Pancreas (tissue), 10 donors: ENCODE results near the gene SLC5A1. TPM values are rescaled to one million over a fixed set of nuclear protein-coding genes. Genes with fewer than 3 reads are reported as not detected.

Source experiments
- ATAC-seq, 4 donors: fragments of 200-7000 bp; cut with Tn5 transposase; one replicate each; pipeline versions ENCODE4 v1.8.0 to v1.9.1; 2020; ENCODE audit warnings: mild to moderate bottlenecking in 4 of 4, moderate library complexity in 4 of 4
- DNase-seq, 6 donors: peaks; one replicate each; pipeline ENCODE4 v3.0.0-alpha.2; 2020
- FAIRE-seq: peaks from 2 replicates; lab custom pipeline; 2012; peaks lifted over from hg19 to GRCh38; lab: Jason Lieb, UNC
- H3K27ac ChIP-seq, 4 donors: fragments of 200-600 bp; sonication (generic); 1 replicate in 3 of 4; 2 replicates in 1 of 4; pipeline versions ENCODE4 v1.5.0 to v1.8.0; 2020
- H3K27me3 ChIP-seq, 4 donors: fragments of 200-600 bp; one replicate each; pipeline ENCODE4 v1.8.0; 2021
- H3K36me3 ChIP-seq, 3 donors: fragments of 200-600 bp; sonication (generic) in 1 of 3; one replicate each; pipeline versions ENCODE4 v1.5.0 to v1.8.0; 2020 to 2021
- H3K4me1 ChIP-seq, 3 donors: fragments of 200-600 bp; one replicate each; pipeline ENCODE4 v1.8.0; 2021
- H3K4me3 ChIP-seq, 4 donors: fragments of 200-600 bp; sonication (generic) in 2 of 4; one replicate each; pipeline versions ENCODE4 v1.5.0 to v1.8.0; 2020 to 2021
- H3K9me3 ChIP-seq, 4 donors: fragments of 200-600 bp; one replicate each; pipeline ENCODE4 v1.8.0; 2021
- CTCF ChIP-seq, 4 donors: fragments of 200-600 bp; sonication (generic) in 3 of 4; IDR thresholded peaks; one replicate each; pipeline versions ENCODE4 v1.5.0 to v1.8.0; 2021; ENCODE audit warnings: antibody characterized with exemption in 4 of 4
- WGBS, 2 donors: extraction: QIAGEN DNeasy Blood & Tissue Kit; methylation state at CpG; one replicate each; pipeline ENCODE4 v1.1.7; 2013; 5-methylcytosine and 5-hydroxymethylcytosine counted together
- intact Hi-C, 3 donors: fragments of 100-400 bp; cut with DNase I; formaldehyde crosslinking; loops; one replicate each; pipeline versions ENCODE4 v1.11.1 to v1.14.2; 2022
- polyA plus RNA-seq, 2 donors: library from polyadenylated mRNA; stranded (reverse); fragments of 200-250 nt; gene quantifications; one replicate each; pipeline ENCODE4 v1.2.3, GENCODE V29; 2013
- total RNA-seq, 6 donors: library from RNA; stranded (reverse); fragmentation: NEBNext Ultra II Directional in 4 of 6; extraction: Animal tissue kit (Norgen Biotek cat#: 25700) in 4 of 6; gene quantifications; one replicate each; pipeline versions ENCODE4 v1.2.1 to v1.2.4, GENCODE V29; 2021 to 2023
- donor health status: healthy with polysubstance abuse.
- donor health status: DM: no; HTN: no; CAD: no; lungs with moderate emphysema.
- donor health status: DM: no; HTN: no; CAD: no.
- donor health status: control.
- donor health status: control.
- donor health status: Bipolar disorder and iron deficiency.
- donor health status: DM: yes; HTN: yes; CAD: no.
- donor health status: DM: no; HTN: no; CAD: no.
- donor health status: DM: no; HTN: no; CAD: no.
- donor health status: DM: yes; HTN: yes; CAD: no.

Gene SLC5A1
- total and polyA plus RNA-seq, 8 donors, result 0.51 to 5.9 (median 2.6) TPM

- intact Hi-C loops, result no loop called here
- Histone ChIP-seq H3K4me1 (peaks cover 0 to 6% (median 0%) of the 10 kb centered on the region in 3 donors), H3K27ac (no peak overlapping the region), H3K9me3 (no peaks in the 10 kb centered on the region), H3K36me3 (no peaks in the 10 kb centered on the region), H3K27me3 (peaks cover 0 to 4% (median 0%) of the 10 kb centered on the region in 4 donors), H3K4me3 (no peak overlapping the region)
- no peak for TF ChIP-seq CTCF (IDR thresholded peaks at IDR 0.05)
- FAIRE-seq (no peak), ATAC-seq (peak in 3 of 4 donors; percentile 13 to 82 (median 53)), DNase-seq (no peak)
- WGBS, 2 donors, result 48 to 59% methylated on average over 5 of the region's 5 CpGs
Measured at GRCh38 chr22:32073823-32074380, 30.8 kb downstream of the SLC5A1 start.

GRCh38 chr22:32075997-32076760 is 33.1 kb downstream of the SLC5A1 start:
- H3K27me3 ChIP-seq, result peaks cover 0 to 4% (median 0%) of the 10 kb centered on the region in 4 donors
- no peaks in the 10 kb centered on the region for H3K36me3 ChIP-seq
- H3K4me1 ChIP-seq, result peaks cover 0 to 11% (median 0%) of the 10 kb centered on the region in 3 donors
- intact Hi-C loops, result no loop called here
- H3K4me3 ChIP-seq, result no peak overlapping the region
- no peak for FAIRE-seq
- 58 to 67% methylated on average over 10 of the region's 10 CpGs for WGBS, 2 donors
- TF ChIP-seq CTCF (IDR thresholded peaks at IDR 0.05), result no peak
- DNase-seq, result no peak
- no peak overlapping the region for H3K27ac ChIP-seq
- ATAC-seq, result no peak
- no peaks in the 10 kb centered on the region for H3K9me3 ChIP-seq

GRCh38 chr22:32076761-32077084 is 33.7 kb downstream of the SLC5A1 start:
- Histone ChIP-seq H3K4me1 (peaks cover 0 to 11% (median 0%) of the 10 kb centered on the region in 3 donors), H3K9me3 (no peaks in the 10 kb centered on the region), H3K36me3 (no peaks in the 10 kb centered on the region), H3K27me3 (peaks cover 0 to 4% (median 0%) of the 10 kb centered on the region in 4 donors), H3K4me3 (no peak overlapping the region), H3K27ac (no peak overlapping the region)
- 24 to 25% methylated on average over 6 of the region's 6 CpGs for WGBS, 2 donors
- FAIRE-seq, result no peak
- intact Hi-C loops, result no loop called here
- no peak for ATAC-seq
- no peak for TF ChIP-seq CTCF (IDR thresholded peaks at IDR 0.05)
- DNase-seq, result no peak

GRCh38 chr22:32077151-32077550 is 34.1 kb downstream of the SLC5A1 start:
- WGBS, 2 donors, result 59 to 65% methylated on average over 1 of the region's 1 CpG
- no peak for FAIRE-seq

More at GRCh38 chr22:32077151-32077550, 34.1 kb downstream of the SLC5A1 start:
- no peak for TF ChIP-seq CTCF (IDR thresholded peaks at IDR 0.05)
- Histone ChIP-seq H3K27me3 (peaks cover 0 to 2% (median 0%) of the 10 kb centered on the region in 4 donors), H3K4me1 (peaks cover 0 to 11% (median 0%) of the 10 kb centered on the region in 3 donors), H3K27ac (no peak overlapping the region), H3K9me3 (no peaks in the 10 kb centered on the region), H3K4me3 (no peak overlapping the region), H3K36me3 (no peaks in the 10 kb centered on the region)
- no peak for ATAC-seq
- no peak for DNase-seq
- intact Hi-C loops, result no loop called here
